HG02759 (cell line): ENCODE measurements around the gene NPR2.

Experiments used
- ATAC-seq: cut with Tn5 transposase; IDR thresholded peaks from one replicate; pipeline ENCODE4 v1.9.1; 2021; ENCODE audit warnings: mild to moderate bottlenecking, moderate library complexity; ENCODE audit not compliant: unreplicated experiment

NPR2 gene

DNA sequence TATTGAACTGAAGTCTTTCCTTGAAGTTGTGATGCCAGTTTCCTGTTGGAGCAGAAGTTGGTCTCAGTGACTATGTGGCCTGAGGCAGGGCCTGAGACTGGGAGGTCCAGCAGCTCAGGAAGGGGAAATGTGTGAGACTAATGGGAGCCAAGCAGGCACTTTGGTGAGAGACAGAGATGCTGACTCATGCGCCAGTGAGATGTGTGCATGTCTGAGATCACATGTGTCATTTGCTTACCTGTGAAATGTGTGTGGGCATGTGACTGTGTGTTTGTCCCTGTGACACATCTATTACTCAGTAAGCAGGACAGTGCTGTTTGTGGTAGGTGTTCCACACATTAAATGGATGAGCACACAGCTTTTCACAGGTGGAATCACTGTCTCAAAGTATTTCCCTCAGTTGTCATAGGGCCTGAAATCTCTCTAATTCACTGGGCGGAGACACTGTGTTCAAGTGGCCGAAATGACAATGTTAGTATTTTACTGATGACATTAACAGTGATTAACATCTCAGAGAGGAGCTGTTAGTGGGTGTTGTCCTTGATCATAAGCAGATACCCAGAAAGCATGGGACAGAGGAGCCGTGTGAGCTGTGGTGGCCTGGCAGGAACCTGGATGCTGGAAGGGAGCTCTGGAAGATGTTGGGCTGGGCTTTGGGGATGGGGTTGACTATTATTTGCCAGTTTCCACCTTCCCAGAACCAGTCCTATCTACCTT is 7.4 kb downstream of the NPR2 start:
- ATAC-seq = no peak

DNA sequence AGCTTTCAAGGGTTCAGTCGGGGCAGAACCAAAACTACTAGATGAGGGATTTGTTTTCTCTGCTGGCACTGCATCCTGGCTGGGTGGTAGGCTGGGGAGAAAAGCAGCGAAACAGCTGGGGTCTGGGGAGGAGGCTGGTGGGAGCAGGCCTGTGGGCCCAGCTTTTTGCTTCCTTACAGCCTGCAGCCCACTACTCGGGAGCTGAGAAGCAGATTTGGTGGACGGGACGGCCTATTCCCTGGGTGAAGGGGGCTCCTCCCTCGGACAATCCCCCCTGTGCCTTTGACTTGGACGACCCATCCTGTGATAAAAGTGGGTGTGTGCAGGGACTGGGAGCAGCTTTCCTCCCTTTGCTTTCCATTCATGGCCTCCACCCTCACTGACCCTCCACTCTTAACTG is 9.1 kb downstream of the NPR2 start:
- ATAC-seq = no peak

DNA sequence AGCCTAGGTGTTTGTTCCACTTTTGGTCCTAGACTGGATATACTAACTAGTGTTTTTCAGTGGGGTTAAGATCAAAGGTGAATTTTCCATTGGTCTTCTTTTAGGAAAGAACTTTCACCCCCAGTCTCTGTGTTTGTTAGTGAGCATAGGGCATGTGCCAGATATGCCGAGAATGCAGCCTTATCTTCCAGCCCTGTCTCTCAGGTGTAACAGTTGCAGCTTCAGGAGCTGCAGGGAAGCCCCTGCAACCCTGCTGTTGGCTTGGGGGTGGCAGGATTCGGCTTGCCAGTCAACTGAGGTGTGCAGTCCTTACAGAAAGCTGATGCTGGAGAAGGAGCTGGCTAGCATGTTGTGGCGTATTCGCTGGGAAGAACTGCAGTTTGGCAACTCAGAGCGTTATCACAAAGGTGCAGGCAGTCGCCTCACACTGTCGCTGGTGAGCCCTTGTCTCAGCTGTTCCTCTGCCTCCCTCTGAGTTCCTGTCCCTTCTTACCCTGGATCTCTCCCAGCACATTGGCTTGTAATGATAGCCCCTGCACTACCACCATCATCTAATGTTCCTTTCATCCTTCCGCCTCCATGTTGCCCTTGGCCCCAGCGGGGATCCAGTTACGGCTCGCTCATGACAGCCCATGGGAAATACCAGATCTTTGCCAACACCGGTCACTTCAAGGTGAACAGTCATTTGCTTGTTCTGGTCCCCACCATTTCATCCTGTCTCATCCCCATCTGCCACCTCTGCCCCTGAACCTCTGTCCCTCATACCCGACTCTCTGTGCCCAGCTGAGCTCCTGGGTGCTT is 10.1 kb downstream of the NPR2 start:
- no peak for ATAC-seq

DNA sequence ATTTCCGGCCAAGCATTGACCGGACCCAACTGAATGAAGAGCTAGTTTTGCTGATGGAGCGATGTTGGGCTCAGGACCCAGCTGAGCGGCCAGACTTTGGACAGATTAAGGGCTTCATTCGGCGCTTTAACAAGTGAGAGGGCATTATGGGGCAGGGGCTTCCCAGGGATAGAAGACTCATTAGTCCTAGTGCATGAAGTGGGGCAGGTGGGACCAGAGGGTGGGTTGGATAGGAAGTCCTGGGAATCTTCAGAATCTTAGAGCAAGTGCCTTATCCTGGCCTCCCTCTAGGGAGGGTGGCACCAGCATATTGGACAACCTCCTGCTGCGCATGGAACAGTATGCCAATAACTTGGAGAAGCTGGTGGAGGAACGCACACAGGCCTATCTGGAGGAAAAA is 14.7 kb downstream of the NPR2 start:
- ATAC-seq = no peak

DNA sequence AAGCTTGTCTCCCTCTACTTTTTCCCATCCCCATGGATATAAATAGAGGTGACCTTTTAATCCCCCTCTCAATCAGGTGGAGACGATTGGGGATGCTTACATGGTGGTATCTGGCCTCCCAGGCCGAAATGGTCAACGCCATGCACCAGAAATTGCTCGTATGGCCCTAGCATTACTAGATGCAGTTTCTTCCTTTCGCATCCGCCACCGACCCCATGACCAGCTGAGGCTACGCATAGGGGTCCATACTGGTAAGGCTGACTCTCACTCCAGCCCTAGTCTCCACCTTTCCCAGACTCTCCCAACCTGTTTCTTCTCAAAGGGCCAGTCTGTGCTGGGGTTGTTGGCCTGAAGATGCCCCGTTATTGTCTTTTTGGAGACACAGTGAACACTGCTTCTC is 17.0 kb downstream of the NPR2 start:
- ATAC-seq = no peak

DNA sequence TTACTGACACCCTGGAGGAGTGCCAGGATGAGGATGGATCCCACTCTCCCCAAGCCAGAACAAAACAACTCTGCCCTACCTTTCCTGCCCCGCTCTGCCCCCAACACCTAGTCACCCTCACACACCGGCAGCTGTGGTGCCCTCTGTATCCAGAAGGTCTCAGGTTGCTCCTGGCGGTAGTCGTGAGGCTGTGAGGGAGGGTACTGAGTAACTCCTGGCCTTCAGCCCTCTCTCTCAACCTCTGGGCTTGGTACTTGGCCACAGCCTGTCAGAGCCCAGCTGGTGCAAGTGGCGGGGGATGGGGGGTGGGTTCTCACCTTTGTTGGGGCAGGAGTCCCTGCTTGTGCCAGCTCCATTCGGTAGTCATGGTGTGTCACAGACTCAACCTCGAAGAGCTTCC is 18.7 kb downstream of the NPR2 start:
- ATAC-seq = no peak

DNA sequence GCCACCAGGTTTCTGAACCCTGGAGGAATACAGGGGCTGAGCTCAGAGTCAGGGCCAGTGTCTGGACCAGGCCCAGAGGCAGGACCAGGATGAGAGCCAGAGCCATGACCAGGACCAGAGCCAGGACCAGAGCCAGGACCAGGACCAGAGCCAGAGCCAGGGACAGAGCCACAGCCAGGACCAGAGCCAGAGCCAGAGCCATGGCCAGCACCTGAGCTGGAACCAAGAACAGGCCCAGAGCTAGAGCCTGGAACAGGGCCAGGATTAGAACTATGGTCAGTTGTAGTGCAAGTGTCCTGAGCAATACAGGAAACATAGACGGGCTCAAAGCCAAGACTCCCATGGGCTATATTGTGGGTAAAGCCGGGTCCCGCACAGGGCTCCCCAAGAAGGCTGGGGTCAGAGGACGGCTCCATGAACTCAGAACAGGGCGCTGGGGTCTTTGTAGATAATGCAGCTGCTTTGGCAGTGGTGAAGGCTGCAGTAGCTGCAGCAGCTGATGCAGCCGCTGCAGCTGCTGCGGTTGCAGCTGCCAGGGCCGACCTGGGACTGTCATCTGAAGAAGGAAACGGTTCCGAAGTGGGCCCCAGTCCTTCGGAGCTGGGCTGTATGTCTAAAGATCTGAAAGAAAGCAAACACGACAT is 20.1 kb downstream of the NPR2 start:
- no peak for ATAC-seq

DNA sequence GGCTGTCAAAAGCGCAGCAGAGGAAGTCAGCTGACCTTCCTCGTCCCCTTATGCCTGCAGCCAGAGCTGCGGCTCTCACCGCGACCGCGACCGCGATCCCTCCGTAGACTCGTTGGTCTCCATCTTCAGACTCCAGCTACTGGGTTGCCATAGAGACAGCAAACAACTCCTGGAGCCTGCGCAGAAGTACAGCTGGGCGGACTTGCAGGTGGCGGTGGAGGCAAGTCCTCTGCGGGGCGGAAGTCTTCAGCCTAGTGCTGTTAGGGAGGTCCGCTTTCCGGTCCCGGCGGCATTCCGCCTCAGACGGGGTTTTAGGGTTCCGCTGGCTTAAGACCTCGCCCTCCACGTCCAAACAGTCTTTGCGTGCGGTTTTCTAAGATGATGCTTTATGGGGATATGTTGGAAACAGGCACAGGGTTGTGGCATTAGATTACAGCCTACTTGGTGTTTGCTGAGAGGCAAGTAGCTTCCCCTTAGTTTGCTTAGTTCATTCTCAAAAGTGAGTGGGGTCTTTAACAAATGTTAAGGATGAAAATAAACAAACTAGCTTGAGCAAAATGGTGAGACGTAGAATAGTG is 20.7 kb downstream of the NPR2 start, which contains the start of gene SPAG8:
SPAG8 (minus strand) TSS at position 238 of the 578 bp plus-strand sequence; CDS start at position 123, 115 bp downstream.
- peak; percentile 67 for ATAC-seq

DNA sequence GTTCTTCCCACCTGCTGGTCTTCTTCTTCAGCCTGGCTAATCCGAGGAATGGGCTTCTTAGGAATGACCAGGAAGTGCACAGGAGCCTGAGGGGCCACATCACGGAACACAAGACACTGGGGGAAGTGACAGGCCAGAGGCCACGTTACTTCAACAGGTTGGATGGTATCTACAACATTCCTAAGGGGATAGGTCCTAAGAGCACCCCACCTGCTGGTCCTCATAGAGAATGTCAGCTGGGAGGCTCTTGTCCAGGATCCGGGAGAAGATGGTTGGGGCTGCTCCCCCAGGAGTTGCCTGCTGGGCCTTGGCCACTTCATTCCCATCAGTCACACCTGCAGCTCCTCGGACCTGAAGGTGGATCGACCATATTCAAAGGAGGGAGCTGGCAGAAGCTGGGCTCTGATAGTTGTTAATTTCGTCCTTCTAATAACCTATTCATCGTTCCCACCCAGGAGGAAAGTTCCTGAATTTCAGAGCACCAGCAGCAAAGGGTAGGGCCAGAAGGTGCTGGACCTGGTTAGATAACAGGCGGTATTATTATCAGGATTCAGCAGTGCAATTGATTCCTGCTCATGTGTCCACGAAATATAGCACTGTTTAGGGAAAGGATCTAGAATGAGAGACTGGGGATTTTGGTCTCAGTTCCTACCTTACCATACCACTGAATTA is 22.2 kb downstream of the NPR2 start:
- ATAC-seq = no peak

DNA sequence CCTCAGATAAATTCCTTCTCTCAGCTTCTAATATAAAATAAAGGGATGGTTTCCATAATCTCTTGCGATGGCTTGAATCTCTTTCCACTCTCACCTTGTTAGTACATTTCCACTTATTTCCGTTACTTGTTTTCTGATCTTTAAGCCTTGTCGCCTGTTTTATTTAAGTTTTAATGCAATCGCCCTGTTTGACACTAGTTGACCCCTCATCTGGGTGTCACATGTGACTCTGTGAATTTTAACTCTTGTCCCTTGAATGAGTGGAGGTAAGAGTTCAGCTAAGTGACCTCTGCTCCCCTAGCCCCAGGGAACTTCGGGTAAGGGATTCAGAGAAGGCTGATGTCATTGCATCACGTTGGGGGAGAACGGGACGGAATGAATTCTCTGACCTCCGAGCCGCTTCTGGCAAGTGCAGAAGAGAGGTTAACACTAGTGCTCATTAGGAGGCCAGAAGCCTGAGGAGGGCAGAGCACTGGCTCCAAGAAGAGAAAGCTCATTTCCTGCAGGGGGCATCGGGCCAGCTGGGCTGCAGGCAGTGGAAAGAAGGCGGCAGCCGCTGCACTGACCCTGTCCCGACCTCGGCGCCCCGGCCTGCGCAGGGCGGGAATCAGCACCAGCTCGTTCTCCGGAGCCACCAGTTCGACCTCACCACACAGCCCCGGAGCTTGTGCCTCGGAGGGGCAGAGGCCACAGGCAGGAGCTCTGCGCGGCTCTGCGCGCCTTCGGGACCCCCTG is 22.9 kb downstream of the NPR2 start:
- peak; percentile 27 for ATAC-seq

DNA sequence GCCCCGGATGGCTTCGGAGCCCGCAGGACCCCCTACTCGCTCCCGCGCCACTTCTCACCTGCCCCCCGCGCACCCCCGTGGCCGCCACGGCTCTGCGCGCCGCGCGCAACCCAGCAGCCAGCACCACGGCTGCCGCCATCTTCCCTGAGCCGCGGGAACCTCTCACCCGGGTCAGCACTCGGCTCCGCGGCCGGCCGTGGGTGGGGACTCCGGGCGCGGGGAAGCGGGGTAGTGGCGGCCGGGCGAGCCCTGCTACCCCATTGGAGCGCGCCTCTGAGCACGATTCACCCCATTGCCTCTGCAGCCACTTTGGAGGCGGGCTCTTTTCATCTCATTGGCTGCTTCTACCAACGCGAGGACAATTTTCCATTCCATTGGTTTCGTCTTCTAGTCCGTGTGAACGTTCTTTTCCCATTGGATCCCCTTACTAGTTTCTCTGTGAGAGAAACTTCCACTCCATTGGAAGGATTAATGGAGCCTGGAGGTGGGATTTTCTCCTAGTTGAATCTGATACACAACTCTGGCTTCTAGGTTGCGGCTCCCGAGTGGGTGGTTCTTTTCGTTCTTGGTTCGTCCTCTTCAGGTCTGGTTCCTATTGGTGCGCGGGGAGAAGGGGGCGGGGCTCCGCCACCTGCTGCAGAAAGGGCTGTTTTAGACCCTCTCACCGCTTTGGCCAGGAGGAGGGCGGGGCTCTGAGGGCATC is 23.6 kb downstream of the NPR2 start, which contains the start of gene HINT2:
HINT2 (minus strand) TSS at position 202 of the 703 bp plus-strand sequence; CDS start at position 139, 63 bp downstream.
- peak; percentile 78 for ATAC-seq

DNA sequence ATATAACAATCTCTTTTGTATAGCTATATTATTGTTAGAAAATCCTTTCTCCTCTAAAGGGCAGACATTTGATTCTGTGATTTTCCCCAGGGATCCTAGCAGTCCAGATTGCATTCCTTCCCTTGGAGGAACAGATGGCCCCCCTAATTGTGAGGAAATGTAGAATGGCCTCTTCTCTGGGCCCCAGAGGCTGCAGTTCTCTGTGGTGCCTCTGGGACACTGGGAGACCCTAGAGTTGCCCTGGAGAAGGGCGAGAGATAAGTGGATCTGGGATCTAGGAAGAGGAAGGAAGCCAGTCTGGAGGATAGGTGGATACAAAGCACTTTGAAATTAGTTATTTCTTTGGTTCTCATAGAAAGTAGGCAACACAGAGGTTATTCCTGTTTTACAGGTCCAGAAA is 25.3 kb downstream of the NPR2 start:
- ATAC-seq = no peak

DNA sequence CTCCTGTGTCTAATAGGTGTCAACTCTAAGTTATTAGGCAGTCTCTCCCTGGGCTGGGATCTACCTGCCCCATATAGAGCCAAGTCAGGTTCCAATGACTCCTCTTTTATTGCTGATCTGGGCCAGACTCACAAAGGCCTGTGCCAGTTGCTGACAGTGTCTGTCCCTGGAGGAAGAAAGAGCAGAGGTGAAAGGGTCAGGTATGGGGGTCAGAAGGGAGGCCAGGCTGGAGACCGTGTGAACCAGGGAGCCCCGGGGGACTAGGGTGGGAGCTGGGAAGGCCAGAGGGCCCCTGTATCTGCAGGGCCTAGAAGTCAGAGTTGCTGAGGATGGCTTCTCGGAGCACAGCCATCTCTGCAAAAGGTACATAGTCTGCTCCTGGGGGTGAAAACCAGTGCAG is 26.9 kb downstream of the NPR2 start:
- no peak for ATAC-seq

DNA sequence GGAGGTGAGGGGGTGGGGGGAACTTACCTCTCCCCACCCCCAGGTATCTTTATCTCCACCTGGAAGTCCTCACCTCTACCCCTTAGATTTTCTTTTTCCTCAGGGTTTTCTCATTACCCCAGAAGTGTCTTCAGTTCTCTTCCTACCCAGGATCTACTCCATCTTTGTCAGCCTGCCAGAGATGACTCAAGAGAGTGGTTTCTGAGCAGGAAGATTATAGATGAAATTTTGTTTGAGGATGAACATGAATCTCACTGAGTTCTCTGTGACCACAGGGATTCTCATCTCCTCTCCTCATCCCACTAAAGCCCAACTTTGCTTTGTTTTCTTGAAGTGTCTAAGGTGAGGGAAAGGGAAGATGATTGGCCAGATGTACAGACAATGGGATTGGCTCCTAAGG is 28.7 kb downstream of the NPR2 start:
- ATAC-seq = no peak

DNA sequence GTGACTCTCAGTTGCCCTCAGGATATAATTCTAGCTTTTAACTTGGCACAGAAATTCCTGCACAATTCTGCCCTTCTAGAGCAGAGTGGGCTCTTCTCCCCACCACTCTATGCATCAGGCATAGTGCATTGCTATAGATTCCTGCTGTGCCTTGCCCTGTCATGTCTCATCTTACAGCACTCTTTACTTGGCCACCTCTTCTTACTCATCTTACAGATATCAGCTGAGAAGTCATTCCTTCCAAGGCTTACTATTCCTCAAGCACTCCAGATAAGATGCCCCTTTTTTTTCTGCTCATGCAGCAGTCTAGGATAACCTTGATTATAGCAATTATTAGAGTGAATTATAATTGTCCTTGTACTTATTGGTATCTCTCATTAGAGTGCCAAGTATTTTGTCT is 31.5 kb downstream of the NPR2 start:
- ATAC-seq = no peak

DNA sequence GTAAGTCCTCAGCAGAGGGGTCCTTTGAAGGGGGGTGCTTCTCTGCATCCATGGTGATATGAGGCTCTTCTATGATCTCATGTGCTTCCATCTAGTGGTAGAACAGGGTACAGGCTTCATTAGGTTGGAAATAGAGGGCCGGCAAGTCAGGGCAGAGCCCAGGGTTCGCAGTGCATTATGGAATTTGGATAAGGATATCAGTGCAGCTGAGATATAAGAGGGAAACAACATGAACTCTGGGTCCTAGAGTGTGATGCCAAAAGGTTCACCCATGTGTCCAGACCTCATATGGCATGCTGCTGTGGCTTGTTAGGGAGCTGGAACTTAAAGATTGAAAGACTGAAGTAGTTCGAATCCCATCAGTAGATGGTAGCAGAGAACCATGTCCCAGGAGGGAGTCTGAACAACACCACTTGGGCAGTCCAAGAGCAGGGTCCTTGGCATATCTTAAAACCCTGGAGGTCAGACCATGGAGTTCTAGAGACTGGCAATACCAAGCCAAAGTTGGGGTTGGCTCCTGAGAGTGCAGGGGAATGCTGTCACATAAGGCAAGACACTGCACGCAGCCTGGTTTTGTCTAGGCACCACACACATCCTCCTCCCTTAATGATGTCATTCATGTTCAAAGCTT is 34.8 kb downstream of the NPR2 start:
- ATAC-seq = peak; percentile 54

DNA sequence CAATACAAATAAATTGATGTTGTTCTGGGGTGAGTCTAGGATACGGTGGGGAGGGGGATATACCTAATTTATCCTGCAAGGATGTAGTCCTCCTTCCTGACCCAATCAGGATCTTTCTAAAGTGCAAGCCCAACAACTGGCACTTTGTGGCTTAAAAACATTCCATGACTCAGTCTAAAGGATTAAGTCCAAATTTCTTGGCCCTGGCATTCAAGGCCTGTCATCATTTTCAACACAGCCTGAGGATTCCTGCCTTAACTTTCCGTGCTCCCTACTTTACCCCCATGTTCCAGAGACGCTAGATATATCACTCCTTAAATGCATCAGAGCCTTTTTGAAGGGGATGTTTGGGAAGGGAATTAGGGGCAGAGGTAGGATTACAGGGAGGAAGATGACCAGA is 36.1 kb downstream of the NPR2 start:
- ATAC-seq = no peak

DNA sequence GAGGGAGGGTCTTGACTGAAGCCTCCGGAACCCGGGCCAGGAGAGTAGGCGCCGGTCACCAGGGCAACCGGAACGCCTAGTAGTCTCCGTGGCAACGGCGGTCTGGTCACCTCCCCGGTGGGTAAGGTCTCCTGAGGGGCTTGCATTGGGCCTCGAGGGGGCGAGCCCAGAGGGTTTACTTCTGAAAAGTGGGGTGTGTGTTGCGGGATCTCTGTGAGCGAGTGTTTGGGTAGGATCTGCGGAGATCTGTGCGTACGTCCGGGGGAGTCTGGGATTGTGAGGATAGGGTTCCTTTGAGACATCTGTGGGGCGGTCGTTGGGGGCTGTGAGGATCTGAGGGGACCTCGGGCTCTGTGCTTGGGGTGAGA is 37.3 kb downstream of the NPR2 start, which contains the start of gene FAM221B:
FAM221B (minus strand) TSS at position 17 of the 368 bp plus-strand sequence. CDS start 2,571 bp downstream, outside the sequence.
- no peak for ATAC-seq
